Naive B cell (primary cell): ENCODE data around the gene PLPP3. TPM values are rescaled to one million over a fixed set of nuclear protein-coding genes. Genes with fewer than 3 reads are reported as not detected.

ENCODE experiments used
- ATAC-seq, 2 donors: fragments of 150-1000 bp; cut with Tn5 transposase; 2 replicates each; pipeline ENCODE4 v1.10.0; 2021; ENCODE audit warnings: low read depth in 2 of 2, mild to moderate bottlenecking in 2 of 2, moderate library complexity in 2 of 2
- DNase-seq: peaks from one replicate; pipeline ENCODE4 v3.0.0; 2022
- H3K27ac Mint-ChIP-seq, 6 donors: one replicate each; pipeline ENCODE4 v1.8.0; 2020 to 2022; ENCODE audit warnings: mild to moderate bottlenecking in 6 of 6, mixed read lengths in 6 of 6, moderate library complexity in 5 of 6, inconsistent platforms in 2 of 6
- H3K27me3 Mint-ChIP-seq, 3 donors: one replicate each; pipeline ENCODE4 v1.8.0; 2021 to 2022; ENCODE audit warnings: mixed read lengths in 3 of 3, mild to moderate bottlenecking in 1 of 3
- H3K36me3 Mint-ChIP-seq, 2 donors: one replicate each; pipeline ENCODE4 v1.8.0; 2020 to 2022; ENCODE audit warnings: mixed read lengths in 2 of 2, inconsistent platforms in 1 of 2, mild to moderate bottlenecking in 1 of 2
- H3K4me1 Mint-ChIP-seq, 3 donors: one replicate each; pipeline ENCODE4 v1.8.0; 2020 to 2022; ENCODE audit warnings: mixed read lengths in 3 of 3, inconsistent platforms in 1 of 3, mild to moderate bottlenecking in 1 of 3, moderate library complexity in 1 of 3
- H3K4me3 Mint-ChIP-seq, 8 donors: one replicate each; pipeline ENCODE4 v1.8.0; 2020 to 2022; ENCODE audit warnings: mild to moderate bottlenecking in 8 of 8, mixed read lengths in 8 of 8, moderate library complexity in 8 of 8, inconsistent platforms in 2 of 8
- H3K9me3 Mint-ChIP-seq, 7 donors: one replicate each; pipeline ENCODE4 v1.8.0; 2020 to 2022; ENCODE audit warnings: mixed read lengths in 7 of 7, mild to moderate bottlenecking in 5 of 7, inconsistent platforms in 2 of 7, moderate library complexity in 1 of 7
- polyA plus RNA-seq, 6 donors: library from polyadenylated mRNA; unstranded; fragments of 300-500 nt; fragmentation: Illumina TruSeq; gene quantifications; one replicate each; pipeline ENCODE4 v1.2.3, GENCODE V29; 2021; ENCODE audit warnings: low read depth in 6 of 6

PLPP3 gene
- polyA plus RNA-seq, 6 donors from 2014 or later: 1.00 to 2.6 (median 1.5) TPM

GRCh38 chr1:56571448-56571847, 7.9 kb downstream of the PLPP3 start:
- ATAC-seq: no peak
- no peaks in the 10 kb centered on the region for H3K36me3 Mint-ChIP-seq
- peak overlapping the region in 1 of 8 donors; percentile 5 for H3K4me3 Mint-ChIP-seq
- no peaks in the 10 kb centered on the region for H3K27me3 Mint-ChIP-seq
- peaks cover 1 to 32% (median 9%) of the 10 kb centered on the region in 3 donors for H3K4me1 Mint-ChIP-seq
- H3K9me3 Mint-ChIP-seq: no peaks in the 10 kb centered on the region
- H3K27ac Mint-ChIP-seq: peak overlapping the region in 2 of 6 donors; percentile 57 to 78
- DNase-seq: no peak

- Mint-ChIP-seq H3K4me3 (peak overlapping the region in 1 of 8 donors; percentile 1), H3K27me3 (no peaks in the 10 kb centered on the region), H3K9me3 (no peaks in the 10 kb centered on the region), H3K36me3 (no peaks in the 10 kb centered on the region), H3K27ac (peak overlapping the region in 2 of 6 donors; percentile 4 to 57), H3K4me1 (peaks cover 0 to 28% (median 7%) of the 10 kb centered on the region in 3 donors)
- ATAC-seq (no peak), DNase-seq (no peak)
Measured at GRCh38 chr1:56570924-56571372, 8.4 kb downstream of the PLPP3 start.

- DNase-seq (no peak), ATAC-seq (no peak)
- Mint-ChIP-seq H3K4me3 (no peak overlapping the region), H3K27ac (peak overlapping the region in 1 of 6 donors; percentile 17), H3K27me3 (no peaks in the 10 kb centered on the region), H3K4me1 (peaks cover 4 to 28% (median 5%) of the 10 kb centered on the region in 3 donors), H3K36me3 (no peaks in the 10 kb centered on the region), H3K9me3 (no peaks in the 10 kb centered on the region)
Measured at GRCh38 chr1:56569661-56570060, 9.7 kb downstream of the PLPP3 start.

- Mint-ChIP-seq H3K4me1 (peaks cover 6 to 27% (median 6%) of the 10 kb centered on the region in 3 donors), H3K27me3 (no peaks in the 10 kb centered on the region), H3K9me3 (no peaks in the 10 kb centered on the region), H3K36me3 (no peaks in the 10 kb centered on the region), H3K4me3 (no peak overlapping the region), H3K27ac (peak overlapping the region in 1 of 6 donors; percentile 2)
- no peak for ATAC-seq
- no peak for DNase-seq
Measured at GRCh38 chr1:56566994-56567393, 12.4 kb downstream of the PLPP3 start.

GRCh38 chr1:56566061-56566744, 13.2 kb downstream of the PLPP3 start:
- DNase-seq (no peak), ATAC-seq (no peak)
- Mint-ChIP-seq H3K36me3 (no peaks in the 10 kb centered on the region), H3K27me3 (no peaks in the 10 kb centered on the region), H3K4me1 (peaks cover 6 to 26% (median 6%) of the 10 kb centered on the region in 3 donors), H3K27ac (no peak overlapping the region), H3K9me3 (no peaks in the 10 kb centered on the region), H3K4me3 (no peak overlapping the region)

DNA sequence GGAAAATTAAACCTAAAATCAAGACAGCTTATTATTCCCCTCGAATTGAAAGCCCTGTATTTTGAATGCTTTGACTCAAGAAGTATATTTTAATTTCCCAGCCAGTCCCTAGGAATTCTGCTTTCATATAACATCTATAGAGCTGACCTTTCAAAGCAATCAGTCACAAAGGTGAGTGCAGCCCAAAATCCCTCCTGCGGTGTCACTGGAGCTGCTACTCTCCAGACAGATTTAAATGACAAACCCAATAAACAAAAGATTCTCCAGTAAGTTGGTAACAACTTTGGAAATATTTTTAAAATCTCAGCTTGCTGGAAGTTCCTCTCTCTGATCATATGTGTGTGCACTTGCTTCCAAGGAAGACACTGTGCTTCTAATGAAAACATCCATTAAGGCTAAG, 14.7 kb downstream of the PLPP3 start:
- peaks cover 6 to 14% (median 6%) of the 10 kb centered on the region in 3 donors for H3K4me1 Mint-ChIP-seq
- H3K27ac Mint-ChIP-seq: peak overlapping the region in 2 of 6 donors; percentile 1 to 11
- ATAC-seq (no peak), DNase-seq (no peak)
- H3K36me3 Mint-ChIP-seq: no peaks in the 10 kb centered on the region
- no peak overlapping the region for H3K4me3 Mint-ChIP-seq
- no peaks in the 10 kb centered on the region for H3K9me3 Mint-ChIP-seq
- H3K27me3 Mint-ChIP-seq: no peaks in the 10 kb centered on the region

DNA sequence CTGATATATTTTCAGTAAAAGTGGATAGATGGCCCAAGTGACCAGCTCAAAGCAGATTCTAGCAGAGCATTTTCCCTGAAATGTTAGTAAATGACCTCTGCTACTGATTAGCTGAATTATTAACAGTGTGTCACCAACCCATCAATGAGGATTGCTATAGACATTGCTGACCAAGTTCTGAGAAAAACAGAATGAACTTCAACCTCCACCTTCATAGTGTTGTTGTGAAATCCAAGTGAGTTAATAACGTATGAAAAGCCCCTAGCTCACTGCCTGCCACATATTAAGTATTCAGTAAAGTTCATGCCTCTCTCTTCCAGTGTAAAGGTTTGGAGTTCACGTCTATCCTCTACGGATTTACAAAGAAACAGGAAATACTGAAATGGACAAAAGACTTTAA, 15.8 kb downstream of the PLPP3 start:
- Mint-ChIP-seq H3K9me3 (no peaks in the 10 kb centered on the region), H3K27me3 (peaks cover 0 to 6% (median 4%) of the 10 kb centered on the region in 3 donors), H3K4me1 (peaks cover 6 to 10% (median 9%) of the 10 kb centered on the region in 3 donors), H3K36me3 (no peaks in the 10 kb centered on the region), H3K27ac (no peak overlapping the region), H3K4me3 (no peak overlapping the region)
- DNase-seq: no peak
- no peak for ATAC-seq

DNA sequence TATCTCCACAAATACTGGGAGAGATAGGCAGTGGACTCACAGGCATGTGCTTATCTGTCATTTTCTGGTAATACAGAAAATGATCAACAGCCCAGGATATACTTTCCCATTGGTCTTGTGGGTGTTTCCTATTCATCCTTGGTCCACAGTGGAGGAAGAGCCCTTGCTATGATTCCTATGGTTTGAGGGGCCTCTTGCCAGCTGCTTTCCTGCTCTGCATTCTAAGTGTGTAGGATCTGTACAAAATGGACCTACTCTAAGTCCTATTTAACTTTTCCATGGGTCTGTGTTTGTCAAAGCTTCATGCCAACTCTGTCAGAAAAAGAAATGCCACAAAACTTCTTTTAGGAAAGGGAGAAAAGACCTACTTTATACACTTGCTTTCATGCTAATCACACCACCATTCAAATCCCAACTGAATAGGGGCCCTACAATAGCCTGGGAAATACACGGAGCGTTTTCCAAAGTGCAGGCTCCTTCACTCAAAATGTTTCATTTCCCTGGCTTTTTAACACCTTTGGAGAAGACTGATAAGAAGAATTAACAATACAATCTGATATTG, 16.4 kb downstream of the PLPP3 start:
- Mint-ChIP-seq H3K27me3 (peaks cover 0 to 6% (median 4%) of the 10 kb centered on the region in 3 donors), H3K4me3 (no peak overlapping the region), H3K27ac (no peak overlapping the region), H3K9me3 (no peaks in the 10 kb centered on the region), H3K36me3 (no peaks in the 10 kb centered on the region), H3K4me1 (peaks cover 6 to 10% (median 9%) of the 10 kb centered on the region in 3 donors)
- ATAC-seq: no peak
- no peak for DNase-seq

- Mint-ChIP-seq H3K9me3 (peaks cover 0 to 4% (median 0%) of the 10 kb centered on the region in 7 donors), H3K27ac (no peak overlapping the region), H3K4me3 (no peak overlapping the region), H3K36me3 (no peaks in the 10 kb centered on the region), H3K4me1 (peaks cover 9 to 13% (median 10%) of the 10 kb centered on the region in 3 donors), H3K27me3 (peaks cover 0 to 6% (median 4%) of the 10 kb centered on the region in 3 donors)
- DNase-seq (no peak), ATAC-seq (no peak)
Measured at GRCh38 chr1:56561227-56562019, 17.9 kb downstream of the PLPP3 start.

GRCh38 chr1:56557746-56558145, 21.6 kb downstream of the PLPP3 start:
- ATAC-seq: no peak
- peaks cover 0 to 6% (median 4%) of the 10 kb centered on the region in 3 donors for H3K27me3 Mint-ChIP-seq
- H3K4me3 Mint-ChIP-seq: no peak overlapping the region
- peaks cover 0 to 4% (median 0%) of the 10 kb centered on the region in 7 donors for H3K9me3 Mint-ChIP-seq
- H3K27ac Mint-ChIP-seq: no peak overlapping the region
- DNase-seq: no peak
- no peaks in the 10 kb centered on the region for H3K36me3 Mint-ChIP-seq
- peaks cover 8 to 13% (median 11%) of the 10 kb centered on the region in 3 donors for H3K4me1 Mint-ChIP-seq

DNA sequence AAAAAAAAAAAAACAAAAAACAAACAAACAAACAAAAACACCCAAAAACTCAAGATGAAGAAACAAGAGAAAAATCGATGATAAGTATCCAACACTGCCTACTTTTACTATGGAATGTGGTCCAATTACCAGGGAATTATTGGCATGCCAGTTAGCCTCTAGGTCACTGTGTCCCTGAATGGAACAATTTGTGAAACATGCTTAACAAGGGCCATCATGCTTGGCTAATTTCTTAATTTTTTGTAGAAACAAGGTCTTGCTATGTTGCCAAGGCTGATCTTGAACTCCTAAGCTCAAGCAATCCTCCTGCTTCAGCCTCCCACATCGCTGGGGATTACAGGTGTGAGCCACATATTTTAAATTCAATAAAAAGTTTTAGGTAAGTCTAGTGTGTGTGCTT, 23.9 kb downstream of the PLPP3 start:
- H3K4me3 Mint-ChIP-seq: no peak overlapping the region
- DNase-seq: no peak
- no peak for ATAC-seq
- H3K27ac Mint-ChIP-seq: no peak overlapping the region
- peaks cover 0 to 4% (median 0%) of the 10 kb centered on the region in 7 donors for H3K9me3 Mint-ChIP-seq
- no peaks in the 10 kb centered on the region for H3K36me3 Mint-ChIP-seq
- H3K4me1 Mint-ChIP-seq: peaks cover 10 to 13% (median 11%) of the 10 kb centered on the region in 3 donors
- H3K27me3 Mint-ChIP-seq: peaks cover 0 to 6% (median 4%) of the 10 kb centered on the region in 3 donors

DNA sequence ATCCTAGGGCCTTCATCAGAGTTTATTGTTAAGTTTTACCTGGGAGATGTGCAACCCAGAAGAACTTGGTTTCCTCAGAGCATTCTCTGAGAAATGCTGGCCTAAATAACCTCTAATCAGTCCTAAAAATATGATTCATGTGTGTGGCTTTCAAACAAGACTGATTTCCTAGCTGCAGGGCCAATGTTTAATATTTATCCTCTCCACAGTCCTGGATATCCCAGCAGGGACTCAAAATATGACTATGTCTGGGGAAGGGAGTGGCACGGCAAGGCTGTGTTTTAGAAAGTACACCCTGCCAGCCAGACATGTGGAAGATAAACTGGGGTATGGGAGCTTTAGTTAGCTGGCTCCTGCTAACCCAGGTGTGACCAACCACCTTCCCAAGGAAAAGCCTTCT, 26.3 kb downstream of the PLPP3 start:
- DNase-seq: no peak
- no peak overlapping the region for H3K27ac Mint-ChIP-seq
- H3K36me3 Mint-ChIP-seq: no peaks in the 10 kb centered on the region
- peaks cover 9 to 11% (median 10%) of the 10 kb centered on the region in 3 donors for H3K4me1 Mint-ChIP-seq
- no peaks in the 10 kb centered on the region for H3K27me3 Mint-ChIP-seq
- no peak overlapping the region for H3K4me3 Mint-ChIP-seq
- H3K9me3 Mint-ChIP-seq: peaks cover 0 to 4% (median 0%) of the 10 kb centered on the region in 7 donors
- no peak for ATAC-seq

- Mint-ChIP-seq H3K4me1 (peaks cover 9 to 11% (median 10%) of the 10 kb centered on the region in 3 donors), H3K27me3 (peaks cover 0 to 1% (median 0%) of the 10 kb centered on the region in 3 donors), H3K36me3 (no peaks in the 10 kb centered on the region), H3K27ac (no peak overlapping the region), H3K4me3 (no peak overlapping the region), H3K9me3 (peaks cover 0 to 4% (median 0%) of the 10 kb centered on the region in 7 donors)
- no peak for DNase-seq
- ATAC-seq: no peak
Measured at GRCh38 chr1:56552349-56552748, 27.0 kb downstream of the PLPP3 start.
